ENCODE data around the gene UBAC2. TPM values are rescaled to one million over a fixed set of nuclear protein-coding genes. Genes with fewer than 3 reads are reported as not detected.

UBAC2 gene
- total RNA-seq, 1 experiment from 2014 or later, result 45.8 TPM

DNA sequence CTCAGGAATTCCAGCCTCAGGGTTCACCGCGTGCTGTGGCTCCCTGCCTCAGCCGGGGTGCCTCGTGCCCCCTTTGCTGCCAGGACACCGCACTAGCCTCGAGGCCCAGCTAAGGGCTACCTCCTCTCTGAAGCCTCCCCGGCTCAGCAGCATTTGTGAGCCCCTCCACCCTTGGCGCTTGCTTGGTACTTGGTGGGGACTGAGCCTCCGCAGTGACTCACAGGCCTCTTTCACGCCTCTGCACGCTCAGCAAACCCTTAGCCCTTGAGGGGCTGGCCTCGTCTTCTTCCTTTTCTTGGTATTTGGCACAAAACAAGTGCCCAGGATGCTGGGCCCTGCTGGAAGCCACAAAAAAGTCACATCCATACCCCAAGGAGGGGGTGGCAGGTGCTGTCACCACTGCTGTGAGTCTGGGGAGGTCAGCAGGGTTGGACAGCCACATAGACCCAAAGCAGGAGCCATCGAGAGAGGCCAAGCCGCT, 215.2 kb downstream of the UBAC2 start:
- TF ChIP-seq, protein P1, sequence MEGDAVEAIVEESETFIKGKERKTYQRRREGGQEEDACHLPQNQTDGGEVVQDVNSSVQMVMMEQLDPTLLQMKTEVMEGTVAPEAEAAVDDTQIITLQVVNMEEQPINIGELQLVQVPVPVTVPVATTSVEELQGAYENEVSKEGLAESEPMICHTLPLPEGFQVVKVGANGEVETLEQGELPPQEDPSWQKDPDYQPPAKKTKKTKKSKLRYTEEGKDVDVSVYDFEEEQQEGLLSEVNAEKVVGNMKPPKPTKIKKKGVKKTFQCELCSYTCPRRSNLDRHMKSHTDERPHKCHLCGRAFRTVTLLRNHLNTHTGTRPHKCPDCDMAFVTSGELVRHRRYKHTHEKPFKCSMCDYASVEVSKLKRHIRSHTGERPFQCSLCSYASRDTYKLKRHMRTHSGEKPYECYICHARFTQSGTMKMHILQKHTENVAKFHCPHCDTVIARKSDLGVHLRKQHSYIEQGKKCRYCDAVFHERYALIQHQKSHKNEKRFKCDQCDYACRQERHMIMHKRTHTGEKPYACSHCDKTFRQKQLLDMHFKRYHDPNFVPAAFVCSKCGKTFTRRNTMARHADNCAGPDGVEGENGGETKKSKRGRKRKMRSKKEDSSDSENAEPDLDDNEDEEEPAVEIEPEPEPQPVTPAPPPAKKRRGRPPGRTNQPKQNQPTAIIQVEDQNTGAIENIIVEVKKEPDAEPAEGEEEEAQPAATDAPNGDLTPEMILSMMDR (conservative IDR thresholded peaks at IDR 0.05; ENCODE audit: low read depth, low read length), result no peak
- TF ChIP-seq EZH2 (IDR thresholded peaks at IDR 0.05; ENCODE audit: borderline replicate concordance, low read depth, low read length, poor library complexity, severe bottlenecking), result no peak
- H3K36me3 ChIP-seq (ENCODE audit: insufficient read depth, low read length, poor library complexity, severe bottlenecking), result no peaks in the 10 kb centered on the region
- CTCF ChIA-PET, result no interaction called here
- BruUV-seq (replicated peaks), result no TSS peak
- H3K27me3 ChIP-seq (replicated peaks; ENCODE audit: insufficient read depth, low read depth, low read length, poor library complexity), result no peaks in the 10 kb centered on the region
- no peak for DNase-seq (ENCODE audit: low spot score)
- intact Hi-C loops (cut with micrococcal nuclease; ENCODE audit: unreplicated experiment), result no loop called here
- no peak overlapping the region for H3K27ac ChIP-seq (ENCODE audit: low read depth, low read length, poor library complexity, severe bottlenecking)
- POLR2A ChIA-PET (ENCODE audit: low non-redundant PET), result no interaction called here
- peaks cover 5% of the 10 kb centered on the region for H3K4me1 ChIP-seq (ENCODE audit: insufficient read depth, low read length, poor library complexity, severe bottlenecking)
- no peak overlapping the region for H3K4me3 ChIP-seq (ENCODE audit: low read depth, low read length, poor library complexity, severe bottlenecking)
- no peaks in the 10 kb centered on the region for H3K9me3 ChIP-seq (ENCODE audit: low read depth, low read length, poor library complexity, severe bottlenecking)

DNA sequence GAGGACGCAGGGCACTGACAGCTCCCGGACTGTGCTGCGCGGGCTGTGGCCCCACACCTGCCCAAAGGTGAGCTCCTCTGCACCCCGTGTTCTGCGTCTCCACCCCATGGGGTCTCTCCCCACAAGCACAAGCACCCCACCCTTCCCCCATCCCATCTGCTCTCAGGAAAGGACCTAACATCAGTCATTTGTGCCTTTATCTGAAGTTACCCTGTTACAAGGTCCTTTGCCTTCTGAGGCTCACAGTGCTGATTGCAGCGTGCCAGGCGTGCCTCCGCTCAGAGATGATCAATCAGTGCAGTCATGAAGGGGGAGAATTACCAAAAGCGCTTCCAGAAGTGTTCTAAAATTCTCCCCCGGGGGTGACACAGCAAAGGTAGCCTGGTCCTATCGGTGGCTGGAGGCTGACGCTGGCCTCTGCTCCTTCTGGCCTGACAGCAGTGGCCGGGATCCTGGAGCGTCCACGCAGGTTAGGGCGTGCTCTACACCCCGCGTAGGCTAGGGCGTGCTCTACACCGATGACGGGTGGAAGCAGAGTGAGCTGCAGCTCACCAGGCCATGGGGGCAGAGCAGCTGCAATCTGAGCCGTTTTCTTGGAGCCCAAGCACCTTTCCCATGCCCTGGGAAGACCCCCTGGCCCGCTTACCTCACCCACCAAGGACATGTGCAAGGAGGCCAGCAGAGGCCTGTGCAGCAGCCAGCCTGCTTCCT, 215.9 kb downstream of the UBAC2 start:
- Histone ChIP-seq H3K36me3 (ENCODE audit: insufficient read depth, low read length, poor library complexity, severe bottlenecking) (no peaks in the 10 kb centered on the region), H3K4me3 (ENCODE audit: low read depth, low read length, poor library complexity, severe bottlenecking) (no peak overlapping the region), H3K27me3 (replicated peaks; ENCODE audit: insufficient read depth, low read depth, low read length, poor library complexity) (no peaks in the 10 kb centered on the region), H3K27ac (ENCODE audit: low read depth, low read length, poor library complexity, severe bottlenecking) (no peak overlapping the region), H3K4me1 (ENCODE audit: insufficient read depth, low read length, poor library complexity, severe bottlenecking) (peaks cover 5% of the 10 kb centered on the region), H3K9me3 (ENCODE audit: low read depth, low read length, poor library complexity, severe bottlenecking) (no peaks in the 10 kb centered on the region)
- intact Hi-C loops (cut with micrococcal nuclease; ENCODE audit: unreplicated experiment), result no loop called here
- POLR2A ChIA-PET (ENCODE audit: low non-redundant PET), result no interaction called here
- no TSS peak for BruUV-seq (replicated peaks)
- no peak for DNase-seq (ENCODE audit: low spot score)
- no peak for TF ChIP-seq EZH2 (IDR thresholded peaks at IDR 0.05; ENCODE audit: borderline replicate concordance, low read depth, low read length, poor library complexity, severe bottlenecking)
- TF ChIP-seq, protein P1 (conservative IDR thresholded peaks at IDR 0.05; ENCODE audit: low read depth, low read length), result no peak
- CTCF ChIA-PET, result no interaction called here

DNA sequence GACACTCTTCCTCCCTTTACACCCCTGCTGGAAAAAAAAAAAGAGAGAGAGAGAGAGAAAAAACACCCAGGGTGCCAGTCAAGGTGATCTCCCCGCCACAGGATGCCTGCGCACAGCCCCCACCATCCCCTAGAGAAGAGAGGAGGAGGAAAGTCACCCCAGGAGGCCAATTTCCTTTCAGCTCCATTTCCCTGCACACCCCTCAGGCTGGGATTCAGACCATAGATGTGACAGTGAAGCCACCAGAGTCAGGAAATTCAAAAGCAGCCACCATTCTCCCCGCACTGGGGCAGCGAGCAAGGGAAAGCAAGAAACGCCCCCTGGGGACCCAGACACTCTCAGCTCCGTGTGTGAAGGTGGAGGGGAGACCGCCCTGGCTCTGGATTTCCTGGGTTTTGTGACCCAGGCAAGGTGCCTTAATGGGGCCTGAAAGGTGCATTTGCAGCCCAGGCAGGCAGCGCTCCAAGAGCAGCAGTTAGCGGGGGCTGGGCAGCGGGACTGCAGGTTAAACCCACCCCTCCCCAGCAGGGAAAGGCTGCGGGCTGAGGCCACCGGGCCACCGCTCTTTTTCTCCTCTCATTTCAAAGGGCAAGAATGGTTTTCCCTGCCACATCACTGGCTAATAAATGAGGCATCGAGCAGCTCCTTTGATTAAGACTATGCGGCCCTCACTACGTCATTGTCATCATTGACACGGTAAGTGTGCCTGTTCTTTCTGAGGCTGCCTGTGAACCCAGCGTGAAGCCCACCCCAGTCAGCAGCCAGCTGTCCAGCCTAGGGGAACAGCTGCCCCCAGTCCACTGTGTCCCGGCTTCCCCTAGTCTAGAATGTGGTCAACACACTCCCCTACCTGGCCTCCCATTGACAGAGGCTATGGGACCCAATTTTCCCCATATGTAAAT, 216.8 kb downstream of the UBAC2 start:
- Histone ChIP-seq H3K27me3 (replicated peaks; ENCODE audit: insufficient read depth, low read depth, low read length, poor library complexity) (no peaks in the 10 kb centered on the region), H3K36me3 (ENCODE audit: insufficient read depth, low read length, poor library complexity, severe bottlenecking) (no peaks in the 10 kb centered on the region), H3K9me3 (ENCODE audit: low read depth, low read length, poor library complexity, severe bottlenecking) (no peaks in the 10 kb centered on the region), H3K4me3 (ENCODE audit: low read depth, low read length, poor library complexity, severe bottlenecking) (no peak overlapping the region), H3K4me1 (ENCODE audit: insufficient read depth, low read length, poor library complexity, severe bottlenecking) (peaks cover 5% of the 10 kb centered on the region), H3K27ac (ENCODE audit: low read depth, low read length, poor library complexity, severe bottlenecking) (no peak overlapping the region)
- ChIA-PET CTCF (no interaction called here), POLR2A (ENCODE audit: low non-redundant PET) (no interaction called here)
- DNase-seq (ENCODE audit: low spot score), result peak; percentile 51
- TF ChIP-seq, protein P1 (conservative IDR thresholded peaks at IDR 0.05; ENCODE audit: low read depth, low read length), result no peak
- no peak for TF ChIP-seq EZH2 (IDR thresholded peaks at IDR 0.05; ENCODE audit: borderline replicate concordance, low read depth, low read length, poor library complexity, severe bottlenecking)
- no TSS peak for BruUV-seq (replicated peaks)
- intact Hi-C loops (cut with micrococcal nuclease; ENCODE audit: unreplicated experiment), result no loop called here
